ENCODE results near the gene PNMA8C.
"Not testable (repeated sequence)": the region's sequence is repeated elsewhere in the genome, so short reads cannot be mapped to it uniquely, and the experiment has no call there.

The PNMA8C gene

GRCh38 chr19:46448601-46449000 is 19.9 kb upstream of the PNMA8C start:
- no peak for DNase-seq (ENCODE audit: low read depth)
- TF ChIP-seq CTCF (IDR thresholded peaks at IDR 0.05; ENCODE audit: low read length, missing control alignments): no peak
- no peak overlapping the region for H3K4me3 ChIP-seq (replicated peaks; ENCODE audit: low read depth, low read length)

GRCh38 chr19:46447824-46448223 is 19.1 kb upstream of the PNMA8C start:
- no peak for DNase-seq (ENCODE audit: low read depth)
- no peak overlapping the region for H3K4me3 ChIP-seq (replicated peaks; ENCODE audit: low read depth, low read length)
- TF ChIP-seq CTCF (IDR thresholded peaks at IDR 0.05; ENCODE audit: low read length, missing control alignments): no peak

GRCh38 chr19:46447006-46447405 is 18.3 kb upstream of the PNMA8C start:
- TF ChIP-seq CTCF (IDR thresholded peaks at IDR 0.05; ENCODE audit: low read length, missing control alignments): no peak
- no peak for DNase-seq (ENCODE audit: low read depth)
- H3K4me3 ChIP-seq (replicated peaks; ENCODE audit: low read depth, low read length): no peak overlapping the region

GRCh38 chr19:46446021-46446420 is 17.3 kb upstream of the PNMA8C start:
- DNase-seq (ENCODE audit: low read depth): no peak
- TF ChIP-seq CTCF (IDR thresholded peaks at IDR 0.05; ENCODE audit: low read length, missing control alignments): no peak
- H3K4me3 ChIP-seq (replicated peaks; ENCODE audit: low read depth, low read length): no peak overlapping the region

GRCh38 chr19:46442808-46443450 is 14.2 kb upstream of the PNMA8C start:
- no peak for TF ChIP-seq CTCF (IDR thresholded peaks at IDR 0.05; ENCODE audit: low read length, missing control alignments)
- peak; percentile 81 for DNase-seq (ENCODE audit: low read depth)

GRCh38 chr19:46441866-46442265 is 13.1 kb upstream of the PNMA8C start:
- peak; percentile 23 for DNase-seq (ENCODE audit: low read depth)
- TF ChIP-seq CTCF (IDR thresholded peaks at IDR 0.05; ENCODE audit: low read length, missing control alignments): no peak
- no peak overlapping the region for H3K4me3 ChIP-seq (replicated peaks; ENCODE audit: low read depth, low read length)

More at GRCh38 chr19:46442808-46443450, 14.2 kb upstream of the PNMA8C start:
- no peak overlapping the region for H3K4me3 ChIP-seq (replicated peaks; ENCODE audit: low read depth, low read length)

- H3K4me3 ChIP-seq (replicated peaks; ENCODE audit: low read depth, low read length); DNase-seq (ENCODE audit: low read depth): not testable (repeated sequence)
These were observed 7.0 kb upstream of the PNMA8C start for GRCh38 chr19:46435689-46436088.
